Hepatocyte (in vitro differentiated cells): ENCODE results near the gene GRK5.

Experiments used
- EZH2 ChIP-seq: fragments of 200-600 bp; sonication (generic); IDR thresholded peaks from 2 replicates; pipeline ENCODE4 v1.6.1; 2016; ENCODE audit warnings: antibody characterized with exemption, mild to moderate bottlenecking, borderline replicate concordance
- TF ChIP-seq, protein P1 (sequence below): fragments of 200-600 bp; sonication (generic); IDR thresholded peaks from 2 replicates; pipeline ENCODE4 v1.5.1; 2016; ENCODE audit warnings: antibody characterized with exemption, mild to moderate bottlenecking; ENCODE audit not compliant: poor library complexity

DNA sequence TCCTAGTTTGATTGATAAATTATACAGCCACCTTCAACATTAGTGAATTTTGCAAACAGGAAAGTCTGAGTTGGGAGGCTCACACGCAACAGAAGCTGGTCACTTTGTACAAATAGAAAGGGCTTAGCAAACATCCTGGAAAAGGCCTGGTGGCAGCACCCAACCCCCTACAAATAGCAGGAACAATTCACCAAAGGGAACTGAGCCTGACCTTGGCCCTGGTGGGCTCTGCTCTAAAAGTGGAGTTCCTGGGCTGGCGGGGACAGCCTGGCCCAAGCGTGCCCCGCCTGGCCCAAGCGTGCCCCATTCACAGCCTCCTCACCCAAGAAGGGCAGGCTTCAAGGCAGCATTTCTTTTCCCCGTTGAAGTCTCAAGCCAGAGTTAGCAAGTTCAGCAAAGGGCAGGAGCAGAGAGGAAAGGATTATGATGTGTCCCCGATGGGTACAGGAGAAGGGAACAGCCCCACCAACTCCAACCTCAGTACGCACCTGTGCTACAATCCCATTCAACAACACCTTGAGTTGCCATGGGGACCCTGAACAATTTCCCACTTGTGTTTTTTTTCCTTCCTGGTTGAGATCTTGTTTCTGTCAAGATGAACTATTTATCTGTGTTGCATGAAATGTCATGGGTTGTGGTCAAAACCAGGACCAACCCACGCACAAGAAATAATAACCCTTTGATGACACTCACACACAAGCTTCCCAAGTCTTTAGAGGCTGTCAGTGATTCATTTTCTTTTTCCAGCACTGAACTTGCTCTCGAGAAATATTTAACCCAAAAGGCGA, 291.7 kb downstream of the GRK5 start:
- TF ChIP-seq EZH2: no peak
- TF ChIP-seq, protein P1, sequence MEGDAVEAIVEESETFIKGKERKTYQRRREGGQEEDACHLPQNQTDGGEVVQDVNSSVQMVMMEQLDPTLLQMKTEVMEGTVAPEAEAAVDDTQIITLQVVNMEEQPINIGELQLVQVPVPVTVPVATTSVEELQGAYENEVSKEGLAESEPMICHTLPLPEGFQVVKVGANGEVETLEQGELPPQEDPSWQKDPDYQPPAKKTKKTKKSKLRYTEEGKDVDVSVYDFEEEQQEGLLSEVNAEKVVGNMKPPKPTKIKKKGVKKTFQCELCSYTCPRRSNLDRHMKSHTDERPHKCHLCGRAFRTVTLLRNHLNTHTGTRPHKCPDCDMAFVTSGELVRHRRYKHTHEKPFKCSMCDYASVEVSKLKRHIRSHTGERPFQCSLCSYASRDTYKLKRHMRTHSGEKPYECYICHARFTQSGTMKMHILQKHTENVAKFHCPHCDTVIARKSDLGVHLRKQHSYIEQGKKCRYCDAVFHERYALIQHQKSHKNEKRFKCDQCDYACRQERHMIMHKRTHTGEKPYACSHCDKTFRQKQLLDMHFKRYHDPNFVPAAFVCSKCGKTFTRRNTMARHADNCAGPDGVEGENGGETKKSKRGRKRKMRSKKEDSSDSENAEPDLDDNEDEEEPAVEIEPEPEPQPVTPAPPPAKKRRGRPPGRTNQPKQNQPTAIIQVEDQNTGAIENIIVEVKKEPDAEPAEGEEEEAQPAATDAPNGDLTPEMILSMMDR: no peak
